ENCODE measurements around the gene EGR1.

GRCh38 chr5:138508958-138509357 is 43.7 kb downstream of the EGR1 start:
- TF ChIP-seq EP300 (IDR thresholded peaks at IDR 0.05) (no peak), CTCF (IDR thresholded peaks at IDR 0.05) (no peak), POLR2A (IDR thresholded peaks at IDR 0.05) (no peak)

All from suprapubic skin (tissue), 3 donors.